Spleen (tissue), 7 donors: ENCODE results near the gene DRAM1.

Experiments used
- CTCF ChIP-seq, 11 experiments: fragments of 200-600 bp in 7 of 11; fragments of 450-650 bp in 4 of 11; sonication (generic) in 4 of 11; IDR thresholded peaks in 8 of 11; conservative IDR thresholded peaks in 3 of 11; 1 replicate in 7 of 11; 2 replicates in 4 of 11; pipeline versions ENCODE4 v1.4.0 to v1.8.0; 2016 to 2021; ENCODE audit warnings: antibody characterized with exemption in 11 of 11, inconsistent platforms in 4 of 11, mild to moderate bottlenecking in 1 of 11
- POLR2A ChIP-seq, 3 donors: fragments of 450-650 bp; IDR thresholded peaks; one replicate each; pipeline ENCODE4 v1.5.1; 2017; ENCODE audit warnings: antibody characterized with exemption in 3 of 3, mild to moderate bottlenecking in 1 of 3
- donor health status: DM: no; HTN: no; CAD: no; lungs with moderate emphysema.
- donor health status: DM: no; HTN: no; CAD: no.
- donor health status: DM: no; HTN: no; CAD: no.

DNA sequence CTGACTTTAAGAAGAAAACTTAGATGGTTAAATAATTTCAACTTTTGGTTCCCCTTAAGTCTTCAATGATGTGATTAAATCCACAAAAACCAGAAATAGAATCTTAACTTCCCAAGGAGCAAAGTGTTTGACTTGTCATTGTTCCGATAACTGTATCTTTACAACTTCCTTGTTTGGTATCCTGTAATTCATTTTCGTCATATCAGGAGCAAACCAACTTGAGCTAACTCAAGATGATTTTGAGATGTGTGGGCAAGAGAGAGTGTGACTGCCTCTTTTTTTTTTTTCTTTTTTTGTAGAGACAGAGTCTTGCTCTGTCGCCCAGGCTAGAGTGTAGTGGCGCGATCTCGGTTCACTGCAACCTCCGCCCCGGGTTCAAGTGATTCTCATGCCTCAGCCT lies 25.3 kb downstream of the DRAM1 start:
- TF ChIP-seq CTCF (IDR thresholded peaks at IDR 0.05 in 8 of 11, conservative IDR thresholded peaks at IDR 0.05 in 3 of 11) (no peak), POLR2A (IDR thresholded peaks at IDR 0.05) (no peak)
